ENCODE data around the gene FAM184A.

DNA sequence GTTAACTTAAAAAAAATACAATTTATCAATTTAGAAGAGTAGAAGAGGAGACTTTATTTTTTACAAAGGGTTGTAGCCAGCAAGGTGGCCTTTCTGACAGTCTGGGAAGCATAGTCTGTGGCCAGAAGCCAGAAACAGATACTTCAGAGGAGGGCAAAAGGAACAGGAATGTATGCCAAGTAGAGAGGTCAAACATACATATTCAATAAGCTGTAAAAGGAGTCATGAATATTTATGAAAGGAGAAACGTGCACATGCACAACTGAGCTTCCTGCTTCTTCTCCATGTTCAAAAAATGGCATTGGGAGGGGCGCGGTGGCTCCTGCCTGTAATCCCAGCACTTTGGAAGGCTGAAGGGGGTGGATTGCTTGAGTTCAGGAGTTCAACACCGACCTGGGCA, 43.9 kb upstream of the FAM184A start:
- TF ChIP-seq, protein P1, sequence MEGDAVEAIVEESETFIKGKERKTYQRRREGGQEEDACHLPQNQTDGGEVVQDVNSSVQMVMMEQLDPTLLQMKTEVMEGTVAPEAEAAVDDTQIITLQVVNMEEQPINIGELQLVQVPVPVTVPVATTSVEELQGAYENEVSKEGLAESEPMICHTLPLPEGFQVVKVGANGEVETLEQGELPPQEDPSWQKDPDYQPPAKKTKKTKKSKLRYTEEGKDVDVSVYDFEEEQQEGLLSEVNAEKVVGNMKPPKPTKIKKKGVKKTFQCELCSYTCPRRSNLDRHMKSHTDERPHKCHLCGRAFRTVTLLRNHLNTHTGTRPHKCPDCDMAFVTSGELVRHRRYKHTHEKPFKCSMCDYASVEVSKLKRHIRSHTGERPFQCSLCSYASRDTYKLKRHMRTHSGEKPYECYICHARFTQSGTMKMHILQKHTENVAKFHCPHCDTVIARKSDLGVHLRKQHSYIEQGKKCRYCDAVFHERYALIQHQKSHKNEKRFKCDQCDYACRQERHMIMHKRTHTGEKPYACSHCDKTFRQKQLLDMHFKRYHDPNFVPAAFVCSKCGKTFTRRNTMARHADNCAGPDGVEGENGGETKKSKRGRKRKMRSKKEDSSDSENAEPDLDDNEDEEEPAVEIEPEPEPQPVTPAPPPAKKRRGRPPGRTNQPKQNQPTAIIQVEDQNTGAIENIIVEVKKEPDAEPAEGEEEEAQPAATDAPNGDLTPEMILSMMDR (conservative IDR thresholded peaks at IDR 0.05; ENCODE audit: low read length) = no peak
- TF ChIP-seq EZH2phosphoT487 (IDR thresholded peaks at IDR 0.05; ENCODE audit: borderline replicate concordance) = no peak

All from Loucy (cell line).